C4-2B (cell line): ENCODE measurements around the gene DDT.
"Not testable (repeated sequence)": the region's sequence is repeated elsewhere in the genome, so short reads cannot be mapped to it uniquely, and the experiment has no call there.

Experiments used
- CTCF ChIP-seq: fragments of 450-650 bp; conservative IDR thresholded peaks from 2 replicates; pipeline ENCODE4 v1.5.1; 2017; ENCODE audit warnings: mild to moderate bottlenecking
- ZFX ChIP-seq: fragments of 450-650 bp; IDR thresholded peaks from 2 replicates; pipeline ENCODE4 v1.6.1; 2017

DNA sequence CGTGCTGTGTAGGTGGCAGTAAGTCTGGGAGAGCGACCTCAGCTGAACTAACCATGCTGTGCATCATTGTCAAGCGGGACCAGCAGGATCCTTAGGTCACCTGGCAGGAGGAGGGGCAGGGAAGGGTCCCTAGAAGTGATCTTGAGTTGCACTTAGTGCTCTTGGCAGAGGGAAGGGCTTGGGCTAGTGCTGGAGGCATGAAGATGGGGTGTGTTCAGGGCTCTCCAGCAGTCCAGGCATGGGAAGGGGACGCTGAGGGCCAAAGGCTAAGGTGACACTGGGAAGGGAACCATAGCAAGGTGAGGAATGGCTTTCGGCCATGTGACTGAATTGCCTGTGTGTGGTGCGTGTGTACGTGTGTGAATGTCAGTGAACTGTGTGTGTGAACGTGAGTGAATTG is 11.8 kb upstream of the DDT start:
- not testable (repeated sequence) for TF ChIP-seq CTCF, ZFX
